Measurements from ENCODE around the gene ATRN.

GRCh38 chr20:3603108-3603507 lies 132.3 kb downstream of the ATRN start:
- TF ChIP-seq EP300 (IDR thresholded peaks at IDR 0.05) = no peak
- no peak for TF ChIP-seq CTCF (IDR thresholded peaks at IDR 0.05)
- no peak for TF ChIP-seq POLR2A (IDR thresholded peaks at IDR 0.05)
- TF ChIP-seq POLR2AphosphoS5 (IDR thresholded peaks at IDR 0.05) = no peak

Measured in sigmoid colon (tissue), 4 donors.